GM04504 (cell line): ENCODE data around the gene EPN2.
A peak's percentile ranks its signal among the peaks of the same experiment; 100 is the strongest.

Experiments used
- DNase-seq: peaks from one replicate; pipeline ENCODE4 v3.0.0-alpha.2; 2012; ENCODE audit warnings: low read depth

Gene EPN2

GRCh38 chr17:19365833-19366636 is 128.9 kb downstream of the EPN2 start:
- DNase-seq: no peak

GRCh38 chr17:19366637-19366972 is 129.4 kb downstream of the EPN2 start:
- no peak for DNase-seq

- DNase-seq: no peak
These were observed 131.1 kb downstream of the EPN2 start for GRCh38 chr17:19368229-19368628.

- no peak for DNase-seq
These were observed 132.1 kb downstream of the EPN2 start for GRCh38 chr17:19369107-19369778.

GRCh38 chr17:19369846-19370492 is 132.8 kb downstream of the EPN2 start:
- DNase-seq: no peak

GRCh38 chr17:19370493-19370960 is 133.4 kb downstream of the EPN2 start:
- no peak for DNase-seq

- no peak for DNase-seq
These were observed 134.3 kb downstream of the EPN2 start for GRCh38 chr17:19371259-19372010.

GRCh38 chr17:19372011-19372370 is 134.8 kb downstream of the EPN2 start:
- DNase-seq: no peak

GRCh38 chr17:19372439-19372838 is 135.3 kb downstream of the EPN2 start:
- DNase-seq: no peak

GRCh38 chr17:19372866-19373504 is 135.8 kb downstream of the EPN2 start:
- DNase-seq: no peak

GRCh38 chr17:19374136-19374535 is 137.0 kb downstream of the EPN2 start:
- no peak for DNase-seq

GRCh38 chr17:19375732-19376131 is 138.6 kb downstream of the EPN2 start:
- DNase-seq: no peak

- DNase-seq: no peak
These were observed 139.6 kb downstream of the EPN2 start for GRCh38 chr17:19376811-19377210.

GRCh38 chr17:19377602-19378415 is 140.6 kb downstream of the EPN2 start:
- DNase-seq: peak; percentile 98

- DNase-seq: no peak
These were observed 141.5 kb downstream of the EPN2 start, which contains the start of gene MAPK7 for GRCh38 chr17:19378416-19379360. Gene MAPK7 (plus strand): TSS chr17:19378498. CDS start chr17:19378901, 403 bp downstream.

GRCh38 chr17:19379361-19380065 is 142.3 kb downstream of the EPN2 start:
- DNase-seq: no peak

- no peak for DNase-seq
These were observed 143.5 kb downstream of the EPN2 start for GRCh38 chr17:19380481-19381301.

GRCh38 chr17:19381361-19381740 is 144.2 kb downstream of the EPN2 start:
- DNase-seq: no peak
